Endothelial cell of umbilical vein (primary cell): ENCODE results near the gene COL15A1. TPM values are rescaled to one million over a fixed set of nuclear protein-coding genes. Genes with fewer than 3 reads are reported as not detected.

Experiments
- BruUV-seq: library from RNA; stranded (reverse); fragments of 400-500 nt; replicated peaks from 2 replicates; lab custom pipeline; 2021; lab: Mats Ljungman, UMichigan
- CTCF ChIA-PET: fragments of 300-600, 350-600 bp; sonication (Branson Sonifier 250); formaldehyde crosslinking; loops from one replicate; lab custom pipeline; 2021; ENCODE audit warnings: antibody characterized with exemption, inconsistent platforms; lab: Charles Lee
- POLR2A ChIA-PET: fragments of 300-600, 350-600 bp; sonication (Branson Sonifier 250); formaldehyde crosslinking; loops from one replicate; lab custom pipeline; 2021; ENCODE audit warnings: antibody characterized with exemption, inconsistent platforms; lab: Charles Lee
- DNase-seq: peaks from one replicate; pipeline ENCODE4 v3.0.0-alpha.2; 2011; ENCODE audit warnings: low read depth, low spot score
- FAIRE-seq: peaks from 2 replicates; lab custom pipeline; 2011; peaks lifted over from hg19 to GRCh38; lab: Jason Lieb, UNC
- H2AFZ ChIP-seq: 2 replicates; pipeline ENCODE4 v1.6.0; 2012; ENCODE audit warnings: low read depth, low read length, control low read depth, inconsistent platforms
- H3K27ac ChIP-seq: 2 replicates; pipeline ENCODE4 v1.5.1; 2011; ENCODE audit warnings: low read depth, mild to moderate bottlenecking, control low read depth, low read length, moderate library complexity; ENCODE audit not compliant: insufficient read depth
- H3K27me3 ChIP-seq, 2 experiments: 2 replicates each; pipeline versions ENCODE4 v1.6.0 to v1.6.1; 2011; ENCODE audit warnings: low read length in 2 of 2, mixed read lengths in 1 of 2; ENCODE audit not compliant: control insufficient read depth in 2 of 2, insufficient read depth in 2 of 2
- H3K36me3 ChIP-seq, 2 experiments: 2 replicates in 1 of 2; 3 replicates in 1 of 2; pipeline ENCODE4 v1.5.1; 2011; ENCODE audit warnings: low read length in 2 of 2, mild to moderate bottlenecking in 1 of 2, moderate library complexity in 1 of 2; ENCODE audit not compliant: control insufficient read depth in 2 of 2, insufficient read depth in 2 of 2; ENCODE audit errors: extremely low read depth in 1 of 2
- H3K4me1 ChIP-seq: 3 replicates; pipeline ENCODE4 v1.5.1; 2011; ENCODE audit warnings: mild to moderate bottlenecking, low read length; ENCODE audit not compliant: control insufficient read depth, insufficient read depth; ENCODE audit errors: extremely low read depth
- H3K4me2 ChIP-seq: 2 replicates; pipeline ENCODE4 v1.6.1; 2011; ENCODE audit warnings: low read length, control low read depth, mixed read lengths; ENCODE audit not compliant: insufficient read depth
- H3K4me3 ChIP-seq, 3 experiments: fragments of 200-600 bp in 1 of 3; sonication (generic), shearing (Covaris generic) in 1 of 3; replicated peaks in 1 of 3; 2 replicates each; pipeline ENCODE4 v1.5.1; 2011 to 2016; ENCODE audit warnings: control low read depth in 3 of 3, low read length in 3 of 3, mild to moderate bottlenecking in 2 of 3, inconsistent platforms in 1 of 3, low read depth in 1 of 3, moderate library complexity in 1 of 3; ENCODE audit not compliant: insufficient read depth in 1 of 3
- H3K79me2 ChIP-seq: 2 replicates; pipeline ENCODE4 v1.6.0; 2012; ENCODE audit warnings: low read length, inconsistent platforms; ENCODE audit not compliant: control insufficient read depth, insufficient read depth
- H3K9ac ChIP-seq: replicated peaks from 2 replicates; pipeline ENCODE3; 2011; ENCODE audit warnings: low read length, control low read depth; ENCODE audit not compliant: insufficient read depth; ENCODE audit errors: extremely low read depth
- H3K9me1 ChIP-seq: replicated peaks from 3 replicates; pipeline ENCODE4 v1.6.0; 2011; ENCODE audit warnings: mild to moderate bottlenecking, low read length; ENCODE audit not compliant: control insufficient read depth, insufficient read depth; ENCODE audit errors: extremely low read depth
- H3K9me3 ChIP-seq: replicated peaks from 2 replicates; pipeline ENCODE4 v1.5.1; 2012; ENCODE audit warnings: low read length, inconsistent platforms; ENCODE audit not compliant: control insufficient read depth, insufficient read depth
- H4K20me1 ChIP-seq: replicated peaks from 2 replicates; pipeline ENCODE3; 2011; ENCODE audit warnings: mild to moderate bottlenecking, low read length; ENCODE audit not compliant: control insufficient read depth, insufficient read depth; ENCODE audit errors: extremely low read depth
- CTCF ChIP-seq, 2 donors: IDR thresholded peaks; 1 replicate in 1 of 2; 2 replicates in 1 of 2; pipeline ENCODE4 v1.5.1; 2011; ENCODE audit warnings: low read length in 2 of 2, mild to moderate bottlenecking in 2 of 2, moderate library complexity in 2 of 2, control low read depth in 1 of 2, inconsistent platforms in 1 of 2, low read depth in 1 of 2; ENCODE audit not compliant: insufficient read depth in 1 of 2; ENCODE audit errors: extremely low read depth in 1 of 2
- EZH2 ChIP-seq: IDR thresholded peaks from 2 replicates; pipeline ENCODE4 v1.6.1; 2012; ENCODE audit warnings: borderline replicate concordance, low read depth, mild to moderate bottlenecking, moderate library complexity, low read length, inconsistent platforms; ENCODE audit not compliant: severe bottlenecking
- FOS ChIP-seq: IDR thresholded peaks from 2 replicates; pipeline ENCODE4 v1.6.1; 2011; ENCODE audit warnings: mild to moderate bottlenecking, low read length, moderate library complexity, borderline replicate concordance; ENCODE audit not compliant: insufficient read depth
- JUN ChIP-seq: IDR thresholded peaks from 2 replicates; pipeline ENCODE4 v1.6.1; 2011; ENCODE audit warnings: borderline replicate concordance, low read depth; ENCODE audit not compliant: insufficient read length, insufficient read depth
- MYC ChIP-seq: IDR thresholded peaks from one replicate; pipeline ENCODE4 v1.6.1; 2011; ENCODE audit warnings: mild to moderate bottlenecking, low read depth, low read length
- POLR2A ChIP-seq: IDR thresholded peaks from 2 replicates; pipeline ENCODE4 v1.6.1; 2012; ENCODE audit warnings: low read depth, mild to moderate bottlenecking, control low read depth, low read length
- dilution Hi-C: fragments of 300-500 bp; cut with MboI; formaldehyde crosslinking; loops from one replicate; pipeline ENCODE4 v1.15.0; 2019; ENCODE audit warnings: low sequenced_read_pairs; ENCODE audit not compliant: extremely low pct_ligation_motif_present
- intact Hi-C: fragments of 100-400 bp; cut with micrococcal nuclease; formaldehyde crosslinking; loops from one replicate; pipeline ENCODE4 v1.10.0; 2022
- polyA plus RNA-seq, 4 experiments: library from polyadenylated mRNA; depleted of rRNA in 3 of 4; stranded (reverse) in 3 of 4; unstranded in 1 of 4; fragments of >200 nt; gene quantifications; 2 replicates each; pipeline versions ENCODE4 v1.2.1 to v1.2.3, GENCODE V29; 2011 to 2012; ENCODE audit warnings: missing spikeins in 1 of 4
- total RNA-seq: library from RNA; stranded (reverse); gene quantifications from 2 replicates; pipeline ENCODE4 v1.2.3, GENCODE V29; 2021

COL15A1 gene
- total and polyA plus RNA-seq, 2 donors (not counting 3 experiments of a cell fraction or from before 2014, with no cell fraction given) = not detected

GRCh38 chr9:99069546-99069945 lies 125.8 kb downstream of the COL15A1 start:
- no peak for DNase-seq
- H3K36me3 ChIP-seq = no peaks in the 10 kb centered on the region

GRCh38 chr9:99070681-99071080 lies 127.0 kb downstream of the COL15A1 start:
- Histone ChIP-seq H3K4me3 (no peak overlapping the region), H3K79me2 (no peaks in the 10 kb centered on the region), H3K9ac (no peak overlapping the region), H3K4me1 (no peaks in the 10 kb centered on the region), H3K9me3 (no peaks in the 10 kb centered on the region), H3K9me1 (no peaks in the 10 kb centered on the region), H3K27ac (no peak overlapping the region), H2AFZ (no peak overlapping the region), H3K36me3 (no peaks in the 10 kb centered on the region), H3K27me3 (no peaks in the 10 kb centered on the region), H3K4me2 (no peak overlapping the region), H4K20me1 (no peaks in the 10 kb centered on the region)
- intact Hi-C loops (loop anchor here (2.0 kb wide), 1 partner anchor 34 kb away; the partner anchor contains the start of gene TGFBR1), dilution Hi-C loops (no loop called here)
- CTCF ChIA-PET = interaction anchor here (1.1 kb wide), 1 partner anchor 71 kb away, joined by 3 read pairs; no protein-coding TSS in a partner anchor
- POLR2A ChIA-PET = no interaction called here
- TF ChIP-seq EZH2 = no peak
- TF ChIP-seq FOS = no peak
- no peak for TF ChIP-seq POLR2A
- TF ChIP-seq CTCF (IDR thresholded peaks at IDR 0.05; ENCODE audit: extremely low read depth in 1 of 2, insufficient read depth in 1 of 2, low read depth in 1 of 2, low read length in 2 of 2) = no peak
- TF ChIP-seq MYC = no peak
- no peak for TF ChIP-seq JUN
- FAIRE-seq (no peak), DNase-seq (no peak)
- BruUV-seq = no TSS peak

More at GRCh38 chr9:99069546-99069945, 125.8 kb downstream of the COL15A1 start:
- Histone ChIP-seq H3K27ac (no peak overlapping the region), H3K4me2 (no peak overlapping the region), H3K9me3 (no peaks in the 10 kb centered on the region), H3K4me3 (no peak overlapping the region), H3K79me2 (no peaks in the 10 kb centered on the region), H3K9ac (no peak overlapping the region), H4K20me1 (no peaks in the 10 kb centered on the region), H3K9me1 (no peaks in the 10 kb centered on the region), H3K4me1 (no peaks in the 10 kb centered on the region), H2AFZ (no peak overlapping the region), H3K27me3 (no peaks in the 10 kb centered on the region)
- ChIA-PET CTCF (no interaction called here), POLR2A (no interaction called here)
- intact Hi-C loops (no loop called here), dilution Hi-C loops (no loop called here)
- no peak for FAIRE-seq
- no TSS peak for BruUV-seq
- TF ChIP-seq CTCF (IDR thresholded peaks at IDR 0.05; ENCODE audit: extremely low read depth in 1 of 2, insufficient read depth in 1 of 2, low read depth in 1 of 2, low read length in 2 of 2) = no peak
